ENCODE measurements around the gene ADGRG2.
"Not testable (repeated sequence)": the region's sequence is repeated elsewhere in the genome, so short reads cannot be mapped to it uniquely, and the experiment has no call there.

Gene ADGRG2

DNA sequence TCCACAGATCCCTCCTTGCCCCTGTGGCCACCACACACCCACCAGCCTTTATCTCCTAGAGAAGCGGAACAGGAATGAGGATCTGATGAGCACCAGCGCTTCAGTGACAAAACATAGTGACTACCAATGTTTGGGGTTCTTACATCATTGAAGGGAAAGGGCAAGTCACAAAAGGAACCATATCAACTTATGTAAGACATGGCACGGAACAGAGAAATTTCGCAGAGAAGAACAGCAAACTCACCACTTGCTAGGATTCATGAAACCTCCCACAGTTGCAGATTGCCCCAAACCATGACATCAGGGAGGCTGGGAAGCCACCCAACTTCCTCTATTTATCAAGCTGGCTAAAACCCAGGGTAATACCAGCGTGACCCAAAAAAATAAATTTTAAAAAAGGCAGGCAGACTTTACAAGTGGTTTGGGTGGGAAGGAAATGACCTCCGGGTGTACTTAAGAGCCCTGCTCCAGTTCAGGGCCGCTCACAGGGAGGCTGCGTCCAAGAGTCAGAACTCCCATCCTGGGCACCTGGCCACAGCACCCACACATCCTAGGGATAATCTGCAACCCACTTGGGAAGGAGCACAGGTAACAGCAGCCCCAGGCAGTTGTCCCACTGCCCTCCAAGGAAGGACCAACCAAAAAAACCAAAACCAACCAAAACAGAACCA lies 36.0 kb downstream of the ADGRG2 start:
- DNase-seq, result peak; percentile 83 to 91 (median 84)

DNA sequence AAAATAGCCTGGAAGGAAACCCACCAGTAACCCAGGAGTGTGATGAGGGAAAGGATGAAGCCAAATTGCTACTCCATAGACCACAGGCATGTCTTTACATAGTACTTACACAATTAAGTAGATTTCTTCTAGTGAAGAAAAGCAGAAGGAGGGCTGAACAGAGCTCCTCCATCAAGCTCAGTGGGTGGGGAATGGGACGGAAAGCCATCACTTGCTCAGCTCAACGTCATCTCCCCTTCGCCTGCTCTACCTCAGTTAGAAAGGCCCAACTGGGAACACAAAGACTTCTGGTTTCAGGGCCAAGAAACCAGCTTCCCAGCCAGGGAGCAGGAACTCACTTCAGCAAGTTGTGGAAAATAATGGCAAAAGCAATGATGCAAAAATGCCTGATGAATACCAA lies 36.6 kb downstream of the ADGRG2 start:
- DNase-seq, result peak in 2 of 3 donors; percentile 8 to 10

DNA sequence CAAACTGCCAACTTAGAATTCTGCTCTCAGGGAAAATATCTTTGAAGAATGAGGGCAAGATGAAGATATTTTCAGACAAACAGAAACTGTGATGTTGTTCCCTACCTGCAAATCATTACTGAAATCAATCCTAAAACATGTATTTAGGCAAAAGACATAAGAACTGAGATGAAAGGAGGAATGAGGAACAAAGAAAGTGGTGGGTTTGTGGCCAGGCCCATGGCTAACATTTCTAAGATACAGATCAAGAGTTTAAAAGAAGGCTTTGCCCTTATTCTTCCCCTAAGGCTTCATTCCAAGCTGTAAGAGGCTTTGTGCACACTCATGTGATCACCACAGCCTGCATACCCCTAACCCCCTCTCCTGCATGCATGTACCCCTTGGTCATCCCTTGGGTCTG lies 46.5 kb downstream of the ADGRG2 start:
- no peak for DNase-seq

DNA sequence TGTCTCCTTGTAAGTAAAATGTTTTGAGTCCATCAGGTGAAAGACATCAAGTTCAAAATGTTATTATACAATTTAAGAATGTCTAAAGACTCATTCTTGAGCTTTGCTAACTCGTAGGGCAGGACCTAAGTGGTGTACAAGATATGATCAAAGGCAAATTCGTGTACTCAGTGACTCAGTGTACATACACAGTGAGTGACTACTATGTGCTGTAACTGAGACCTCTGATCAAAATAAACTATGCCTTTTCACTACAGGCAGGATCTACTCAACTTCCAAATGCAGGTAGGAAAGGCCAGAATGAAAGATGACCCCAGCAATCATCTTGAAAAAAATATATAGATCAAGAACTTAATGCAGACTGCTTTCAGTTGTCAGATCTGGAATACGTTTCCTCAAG lies 49.9 kb downstream of the ADGRG2 start:
- no peak for DNase-seq

DNA sequence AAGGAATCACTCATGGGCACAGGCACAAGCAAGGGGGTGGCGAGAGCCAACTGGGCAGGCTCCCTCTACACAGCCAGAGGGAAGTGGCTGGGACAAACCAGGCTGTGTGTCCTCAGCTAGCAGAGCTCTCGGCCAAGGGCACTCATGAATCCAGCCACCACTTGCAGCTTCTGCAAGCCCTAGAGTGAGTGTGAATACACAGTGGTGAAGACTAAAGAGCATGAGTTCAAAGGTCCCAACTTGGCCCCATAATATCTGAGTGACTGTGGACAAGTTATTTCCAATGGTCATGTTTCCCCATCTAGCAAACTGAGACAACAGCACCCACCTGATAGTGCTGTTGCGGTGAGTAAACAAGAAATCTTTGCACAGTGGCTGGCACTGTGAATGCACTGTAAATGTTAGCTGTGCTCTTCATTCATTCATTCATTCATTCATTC lies 51.7 kb downstream of the ADGRG2 start:
- DNase-seq, result no peak

DNA sequence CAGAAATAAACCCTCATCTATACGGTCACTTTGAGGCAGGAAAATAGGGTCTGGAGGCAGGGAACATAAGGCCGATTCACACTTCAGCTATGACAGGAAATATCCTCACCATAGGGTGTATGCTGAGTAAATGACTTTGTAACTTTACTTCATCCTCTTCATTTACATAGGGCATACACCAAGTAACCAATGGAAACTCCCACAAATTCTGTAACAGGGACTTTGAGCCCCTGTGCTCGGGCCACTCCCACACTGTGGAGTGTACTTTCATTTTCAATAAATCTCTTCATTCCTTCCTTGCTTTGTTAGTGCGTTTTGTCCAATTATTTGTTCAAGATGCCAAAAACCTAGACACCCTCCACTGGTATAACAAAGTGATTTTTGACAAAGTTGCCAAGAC lies 55.3 kb downstream of the ADGRG2 start:
- DNase-seq, result peak in 2 of 3 donors; percentile 18 to 20

DNA sequence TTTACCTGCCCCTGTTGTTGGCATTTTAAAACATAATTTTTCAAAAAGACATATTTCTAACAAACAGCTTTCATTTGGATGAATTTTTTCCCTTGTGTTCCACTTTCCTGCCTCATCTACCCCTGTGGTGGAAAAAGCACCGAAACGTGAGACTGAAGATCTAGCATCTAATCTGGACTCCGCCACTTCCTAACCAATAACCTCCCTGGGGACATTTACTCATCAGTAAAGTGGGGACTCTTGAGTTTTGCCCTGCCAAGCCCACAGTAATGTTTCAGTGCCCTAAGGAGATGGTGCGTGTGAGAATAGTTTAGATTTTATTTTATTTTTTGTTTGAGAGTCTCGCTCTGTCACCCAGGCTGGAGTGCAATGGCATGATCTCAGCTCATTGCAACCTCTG lies 56.7 kb downstream of the ADGRG2 start:
- DNase-seq, result no peak

DNA sequence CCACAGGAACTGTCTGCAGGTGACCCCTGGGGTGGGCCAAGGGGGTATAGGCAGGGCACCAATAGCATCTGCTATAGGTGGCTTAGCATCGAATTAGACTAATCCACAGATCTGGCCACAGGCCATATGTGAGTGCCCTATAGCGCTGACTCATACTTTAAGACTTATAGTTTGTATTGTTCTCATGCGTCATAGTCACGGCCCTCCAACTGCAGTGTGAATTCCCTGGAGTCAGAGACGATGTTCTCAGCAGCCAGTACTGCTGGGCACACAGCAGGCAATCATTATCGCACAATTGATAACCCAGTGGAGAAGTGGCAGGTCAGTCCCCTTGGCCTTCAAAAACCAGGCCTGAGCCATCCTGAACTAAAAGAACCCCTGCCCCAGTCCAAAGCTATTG lies 58.1 kb downstream of the ADGRG2 start:
- no peak for DNase-seq

DNA sequence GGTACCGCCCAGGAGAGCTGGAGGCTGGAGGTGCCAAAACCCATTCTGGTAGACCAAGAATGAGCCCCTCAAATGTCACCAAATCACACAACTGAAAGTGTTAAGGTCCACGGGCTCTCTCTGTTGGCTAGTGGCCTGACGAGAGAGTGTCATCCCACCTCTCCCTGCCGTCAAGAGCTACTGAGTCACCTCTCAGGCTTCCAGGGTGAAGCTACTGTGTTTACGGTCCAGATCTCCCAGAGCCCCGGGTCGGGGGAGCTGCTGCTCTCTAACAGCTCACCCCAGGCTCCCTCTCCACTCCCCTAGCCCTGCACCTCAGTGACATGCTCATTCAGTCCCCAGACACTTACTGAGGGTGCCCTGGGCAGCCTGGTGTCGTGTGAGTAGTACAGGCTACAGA lies 59.2 kb downstream of the ADGRG2 start:
- no peak for DNase-seq

DNA sequence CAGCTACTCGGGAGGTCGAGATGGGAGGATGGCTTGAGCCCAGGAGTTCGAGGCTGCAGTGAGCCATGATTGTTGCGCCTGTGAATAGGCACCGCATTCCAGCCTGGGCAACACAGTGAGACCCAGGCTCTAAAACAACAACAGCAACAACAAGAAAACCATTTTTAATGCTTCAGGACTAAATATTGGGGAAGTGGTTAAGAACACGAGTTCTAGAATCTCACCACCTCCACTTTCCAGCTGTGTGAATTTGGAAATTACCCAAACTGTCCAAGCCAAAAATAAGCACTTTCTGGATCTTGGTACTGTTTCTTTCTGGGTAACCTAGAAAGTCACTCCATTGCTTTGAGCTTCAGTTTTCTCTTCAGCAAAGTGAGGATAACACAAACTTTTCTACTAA lies 63.2 kb downstream of the ADGRG2 start:
- peak in 2 of 3 donors; percentile 5 to 17 for DNase-seq

DNA sequence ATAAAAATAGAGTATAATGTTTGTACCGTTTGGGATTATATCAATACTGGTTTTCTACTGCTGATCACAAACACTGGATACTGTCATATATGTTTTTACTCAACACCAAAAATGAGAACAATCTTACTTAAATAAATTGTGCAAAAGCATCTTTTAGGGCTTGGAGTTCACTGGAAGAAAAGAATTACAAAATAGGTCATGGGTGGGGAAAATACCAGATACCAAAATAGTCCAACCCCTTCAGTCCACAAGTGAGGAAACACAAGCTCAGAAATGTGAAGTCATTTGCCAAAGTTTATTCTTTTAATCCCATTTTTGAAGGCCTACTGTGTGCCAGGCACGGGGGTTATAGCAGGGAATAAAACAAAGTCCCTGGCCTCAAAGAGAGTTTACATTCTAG lies 64.4 kb downstream of the ADGRG2 start:
- peak; percentile 30 to 51 (median 33) for DNase-seq

DNA sequence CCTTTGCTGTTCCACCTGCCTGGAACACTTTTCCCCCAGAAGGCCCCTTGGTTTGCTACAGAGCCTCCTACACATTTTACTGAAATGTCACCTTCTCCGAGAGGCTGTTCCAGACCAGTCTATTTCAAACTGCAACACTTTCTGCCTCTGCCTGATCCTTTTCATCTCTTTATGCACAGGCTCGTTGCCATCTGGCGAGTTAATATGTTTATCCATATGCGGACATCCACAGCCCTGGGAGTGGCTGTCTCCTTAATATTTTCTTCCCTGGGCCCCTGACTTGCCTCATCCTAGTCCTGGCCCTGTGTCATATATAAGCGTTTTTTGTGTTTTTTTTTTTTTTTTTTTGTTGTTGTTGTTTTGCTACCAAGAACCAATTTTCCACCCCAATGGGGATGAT lies 73.2 kb downstream of the ADGRG2 start:
- DNase-seq, result no peak

DNA sequence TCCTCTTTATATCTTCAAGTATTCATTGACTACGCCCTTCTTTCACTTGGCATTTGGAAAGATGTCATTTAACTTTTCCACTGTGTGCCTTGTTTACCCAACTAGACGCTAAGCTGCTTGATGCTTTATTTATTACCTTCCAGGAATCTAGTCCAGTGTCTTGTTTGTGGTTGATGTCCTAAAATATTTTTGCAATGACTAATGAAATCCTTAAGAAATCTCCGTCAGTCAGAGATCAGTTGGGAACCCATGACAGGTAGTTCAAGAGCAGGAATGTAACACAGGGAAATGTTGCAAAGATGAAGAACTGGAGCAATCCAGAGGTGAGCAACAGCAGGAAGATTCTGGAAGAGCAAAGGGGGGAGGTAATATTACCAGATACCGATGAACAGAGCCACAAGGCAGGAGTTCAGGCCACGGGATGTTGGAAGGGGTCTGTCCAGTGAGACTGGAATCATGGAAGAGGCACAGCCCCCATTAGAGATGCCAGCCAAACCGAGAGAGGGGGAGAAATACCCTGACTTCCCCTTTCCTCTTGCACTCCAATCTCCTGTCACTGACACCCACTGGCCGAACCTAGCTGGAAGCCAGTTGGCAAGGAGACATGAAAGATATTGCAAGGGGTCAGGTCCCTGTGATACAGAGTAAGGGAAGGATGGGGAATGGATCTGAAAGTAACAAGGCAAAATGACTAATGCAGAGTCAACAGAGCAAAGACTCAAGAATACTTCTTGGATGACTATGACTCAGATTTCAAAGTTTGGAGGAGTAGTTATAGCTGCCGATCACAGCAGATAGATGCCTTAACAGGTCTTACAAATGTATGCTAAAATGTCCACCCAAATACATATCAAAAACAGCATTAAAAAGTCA lies 75.7 kb downstream of the ADGRG2 start:
- peak; percentile 4 to 21 (median 12) for DNase-seq

DNA sequence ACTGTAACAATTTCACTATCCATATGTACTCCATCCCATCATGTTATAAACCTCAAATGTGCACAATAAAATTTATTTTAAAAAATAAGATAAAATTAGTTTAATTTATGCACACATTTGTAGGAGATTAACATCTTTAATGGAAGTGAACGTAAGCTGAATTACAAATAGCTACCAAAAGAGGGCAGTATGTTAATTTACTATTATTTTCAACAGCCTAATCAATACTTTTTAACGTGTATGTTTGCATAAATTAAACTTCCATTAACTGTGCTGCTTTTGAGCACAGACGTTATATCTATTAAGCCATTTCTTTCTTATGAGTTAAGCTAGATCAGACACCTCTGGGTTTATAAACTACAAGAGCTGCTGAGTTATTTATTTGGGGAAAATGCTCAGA lies 81.9 kb downstream of the ADGRG2 start:
- DNase-seq, result peak; percentile 3 to 25 (median 22)

DNA sequence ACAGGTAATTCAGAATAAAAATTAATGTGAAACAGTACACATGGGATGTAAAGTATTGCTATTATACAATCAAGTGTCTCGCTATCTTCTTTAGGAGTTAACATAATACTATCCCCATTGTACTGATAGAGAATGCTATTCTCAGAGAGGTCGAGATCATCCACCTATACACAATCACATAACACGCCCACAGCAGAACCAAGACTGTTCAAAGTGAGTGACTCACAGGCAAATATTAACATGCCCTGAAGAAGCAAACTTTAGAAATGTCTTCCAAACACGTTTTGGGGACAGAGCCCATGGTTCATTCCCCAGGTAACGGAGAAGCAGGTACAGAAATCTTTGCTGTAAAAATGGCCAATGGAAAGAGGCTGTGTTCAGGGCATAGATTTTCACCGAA lies 88.2 kb downstream of the ADGRG2 start:
- DNase-seq, result no peak

DNA sequence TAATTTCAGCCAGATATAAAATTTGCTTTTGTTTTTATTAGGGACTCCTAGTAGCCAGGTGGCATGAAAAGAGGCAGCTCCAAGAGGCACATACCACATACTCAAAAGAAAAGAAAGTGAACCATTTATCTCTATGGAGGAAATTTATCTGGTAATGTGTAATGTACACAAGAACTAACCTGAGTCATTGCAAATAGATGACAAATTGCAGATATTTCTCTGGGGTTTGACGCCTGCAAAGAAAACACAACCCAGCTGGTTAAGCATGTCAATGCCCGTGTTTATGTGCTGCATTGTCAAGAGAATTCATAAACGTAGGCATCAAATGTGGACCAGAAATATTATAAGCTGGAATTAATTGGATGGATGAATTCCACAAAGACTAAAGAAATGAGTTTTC lies 91.5 kb downstream of the ADGRG2 start:
- DNase-seq, result no peak

DNA sequence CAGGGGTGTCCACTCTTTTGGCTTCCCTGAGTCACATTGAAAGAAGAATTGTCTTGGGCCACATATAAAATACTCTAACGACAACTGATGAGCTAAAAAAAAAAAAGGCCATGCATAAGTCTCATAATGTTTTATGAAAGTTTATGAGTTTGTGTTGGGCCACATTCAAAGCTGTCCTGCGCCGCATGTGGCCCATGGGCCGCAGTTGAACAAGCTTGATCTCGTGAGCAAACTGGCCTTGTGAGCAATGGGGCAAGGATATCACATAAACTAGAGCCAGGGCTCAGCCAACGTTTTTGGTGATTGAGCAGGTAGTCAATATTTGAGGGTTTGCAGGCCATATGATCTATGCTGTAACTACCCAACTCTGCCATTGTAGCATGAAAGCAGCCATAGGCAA lies 93.7 kb downstream of the ADGRG2 start:
- no peak for DNase-seq

DNA sequence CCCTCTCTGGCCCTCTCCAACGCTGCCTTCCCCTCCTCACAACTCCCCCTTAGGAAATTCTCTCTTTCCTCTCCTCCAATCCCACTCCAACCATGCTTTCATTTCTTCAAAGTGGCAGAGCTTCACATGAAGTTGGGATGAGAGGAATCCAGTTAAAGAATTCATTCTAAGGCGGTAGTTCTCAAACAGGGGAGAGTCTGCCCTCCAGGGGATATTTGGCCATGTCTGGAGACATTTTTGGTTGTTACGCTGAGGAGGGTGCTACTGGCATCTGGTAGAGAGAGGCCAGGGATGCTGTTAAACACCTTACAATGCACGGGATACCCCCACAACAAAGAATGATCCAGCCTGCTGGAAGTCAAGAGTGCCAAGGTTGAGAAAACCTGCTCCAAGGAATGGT lies 97.9 kb downstream of the ADGRG2 start:
- DNase-seq, result no peak

DNA sequence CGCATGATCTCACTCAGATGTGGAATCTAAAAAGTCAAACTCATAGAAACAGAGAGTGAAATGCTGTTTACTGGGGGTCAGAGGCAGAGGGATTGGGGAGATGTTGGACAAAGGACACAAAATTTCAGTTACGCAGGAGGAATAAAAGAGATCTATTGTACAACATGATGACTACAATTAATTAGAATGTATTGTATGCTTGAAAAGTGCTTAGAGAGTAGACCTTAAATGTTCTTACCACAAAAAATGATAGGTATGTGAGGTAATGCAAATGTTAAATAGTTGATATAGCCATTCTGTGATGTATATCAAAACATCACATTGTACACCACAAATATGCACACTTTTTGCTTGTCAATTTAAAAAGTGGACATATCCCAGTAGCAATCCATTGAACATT lies 102.3 kb downstream of the ADGRG2 start:
- DNase-seq, result no peak

DNA sequence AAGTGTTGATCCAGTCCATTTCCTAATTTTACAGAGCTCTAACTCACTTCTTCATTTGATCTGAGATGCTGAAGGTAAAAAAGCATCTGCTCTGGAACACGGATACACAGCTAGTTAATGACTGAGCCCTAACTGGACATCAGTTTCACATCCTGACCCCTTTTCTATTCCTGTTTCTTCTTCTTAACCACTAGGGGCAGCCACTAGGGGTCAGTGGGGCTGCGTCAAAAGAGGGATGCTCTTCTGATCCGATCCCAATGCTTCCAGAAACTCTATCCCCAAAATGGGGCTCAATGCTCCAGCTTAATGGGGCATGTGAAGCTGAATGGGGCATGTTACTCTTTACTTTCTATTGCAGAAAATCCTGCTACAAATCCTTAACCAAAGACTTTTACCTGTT lies 105.0 kb downstream of the ADGRG2 start:
- DNase-seq, result peak; percentile 35 to 44 (median 44)

DNA sequence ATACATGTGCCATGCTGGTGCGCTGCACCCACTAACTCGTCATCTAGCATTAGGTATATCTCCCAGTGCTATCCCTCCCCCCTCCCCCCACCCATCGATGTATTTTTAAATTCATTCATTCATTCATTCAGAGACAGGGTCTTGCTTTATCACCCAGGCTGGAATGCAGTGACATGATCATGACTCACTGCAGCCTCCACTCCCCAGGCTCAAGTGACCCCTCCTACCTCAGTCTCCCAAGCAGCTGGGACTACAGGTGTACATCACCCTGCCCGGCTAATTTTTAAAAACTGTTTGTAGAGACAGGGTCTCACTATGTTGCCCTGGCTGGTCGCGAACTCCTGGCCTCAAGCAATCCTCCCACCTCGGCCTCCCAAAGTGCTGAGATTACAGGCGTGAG lies 105.7 kb downstream of the ADGRG2 start:
- not testable (repeated sequence) for DNase-seq

DNA sequence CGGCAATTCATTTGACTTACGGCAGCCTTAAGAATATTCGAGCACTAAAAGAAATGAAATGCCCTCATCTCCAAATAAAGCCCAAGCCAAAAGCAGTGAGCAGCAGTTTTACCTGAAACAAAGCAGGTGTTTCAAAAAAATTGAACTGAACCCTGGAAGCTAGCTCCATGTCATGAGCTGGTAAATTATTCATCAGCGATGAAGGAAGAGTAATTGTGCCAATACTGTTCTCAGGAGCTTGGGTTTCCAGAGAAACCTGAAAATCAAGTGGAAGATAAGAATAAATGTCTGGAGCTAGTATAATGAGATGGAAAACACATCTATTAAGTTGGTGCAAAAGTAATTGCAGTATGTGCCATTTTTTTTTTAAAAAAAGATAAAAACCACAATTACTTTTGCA lies 114.4 kb downstream of the ADGRG2 start:
- no peak for DNase-seq

DNA sequence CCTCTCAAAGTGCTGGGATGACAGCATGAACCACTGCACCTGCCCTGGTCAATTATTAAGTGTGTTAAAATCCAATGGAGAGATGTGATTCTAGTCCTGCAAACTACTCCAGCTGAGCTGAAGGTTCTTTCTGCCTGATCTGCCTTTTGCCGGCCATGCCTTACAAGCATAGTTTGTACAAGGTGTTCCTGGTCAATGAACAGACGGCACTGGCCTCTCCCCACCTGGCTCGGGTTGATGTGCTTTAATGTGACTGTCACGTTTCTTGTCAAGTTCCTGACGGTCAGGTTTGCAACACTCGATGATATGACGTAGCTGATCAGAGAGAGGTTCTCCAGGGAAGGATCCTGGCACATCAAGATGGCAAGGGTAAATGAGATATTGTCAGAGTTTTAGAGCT lies 115.3 kb downstream of the ADGRG2 start:
- no peak for DNase-seq

DNA sequence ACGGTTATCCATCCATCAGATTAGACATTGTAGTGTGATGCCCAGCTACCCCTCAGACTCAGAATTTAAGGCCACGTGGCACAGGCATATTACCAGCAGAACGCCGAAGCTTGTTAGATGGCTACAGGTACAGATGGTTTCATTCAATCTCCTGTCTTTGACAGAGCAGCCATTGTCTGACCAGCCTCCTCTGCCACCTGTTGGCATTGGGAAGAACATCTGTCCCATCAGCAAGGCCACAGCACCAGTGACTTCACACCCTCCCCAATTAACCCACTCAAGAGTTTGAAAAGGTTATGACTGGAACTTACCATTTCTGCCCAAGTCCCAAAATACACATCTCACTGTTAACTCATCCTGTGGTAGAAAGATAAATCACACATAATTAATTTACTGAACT lies 116.4 kb downstream of the ADGRG2 start:
- no peak for DNase-seq
